ENCODE data around the gene BRI3BP.

Gene BRI3BP

DNA sequence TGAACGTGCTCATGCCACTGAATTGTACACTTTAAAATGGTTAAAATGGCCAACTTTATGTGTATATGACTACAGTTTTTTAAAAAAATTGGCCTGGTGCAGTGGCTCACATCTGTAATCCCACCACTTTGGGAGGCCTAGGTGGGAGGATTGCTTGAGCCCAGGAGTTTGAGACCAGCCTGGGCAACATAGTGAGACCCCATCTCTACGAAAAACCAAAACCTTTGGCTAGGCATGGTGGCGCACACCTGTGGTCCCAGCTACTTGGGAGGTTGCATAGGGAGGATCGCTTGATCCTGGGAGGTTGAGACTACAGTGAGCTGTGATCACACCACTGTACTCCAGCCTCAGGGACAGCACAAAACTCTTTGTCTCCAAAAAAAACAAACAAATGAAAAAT is 5.3 kb downstream of the BRI3BP start:
- no peak overlapping the region for H2BK12ac ChIP-seq (ENCODE audit: low read length)
- H4K91ac ChIP-seq (ENCODE audit: low read depth, low read length): no peak overlapping the region
- no peak overlapping the region for H3K9ac ChIP-seq (ENCODE audit: low read length)
- no peaks in the 10 kb centered on the region for H3K79me1 ChIP-seq (ENCODE audit: low read length)
- H3K23ac ChIP-seq (ENCODE audit: low read length): no peak overlapping the region
- no peaks in the 10 kb centered on the region for H3K27me3 ChIP-seq (ENCODE audit: insufficient read depth, low read length)
- H2BK120ac ChIP-seq (ENCODE audit: insufficient read depth, low read length, poor library complexity): no peak overlapping the region
- no CpG with 5 or more reads among the region's 4 CpGs for WGBS (ENCODE audit: extremely low coverage, insufficient coverage, insufficient read length)
- H3K79me2 ChIP-seq (ENCODE audit: control insufficient read depth, insufficient read depth, low read length, poor library complexity): peaks cover 1% of the 10 kb centered on the region
- H4K12ac ChIP-seq (ENCODE audit: low read depth, low read length): no peak overlapping the region
- DNase-seq: no peak
- no peak overlapping the region for H2AFZ ChIP-seq (ENCODE audit: insufficient read depth, low read length, poor library complexity)
- H3K27ac ChIP-seq (ENCODE audit: low read depth, low read length): no peak overlapping the region
- H3K4me3 ChIP-seq (ENCODE audit: low read depth, low read length): no peak overlapping the region
- H2AK5ac ChIP-seq (ENCODE audit: low read length): no peak overlapping the region
- H3K4me1 ChIP-seq (ENCODE audit: control insufficient read depth in 1 of 2, insufficient read depth in 2 of 2, low read length in 2 of 2): peaks cover 3 to 7% of the 10 kb centered on the region in 2 experiments
- H3K36me3 ChIP-seq (ENCODE audit: control insufficient read depth in 1 of 2, insufficient read depth in 2 of 2, low read length in 2 of 2): no peaks in the 10 kb centered on the region
- H4K8ac ChIP-seq (ENCODE audit: low read depth, low read length): no peak overlapping the region
- H3K18ac ChIP-seq (ENCODE audit: low read length): no peak overlapping the region
- H3K4me2 ChIP-seq (ENCODE audit: low read length): no peak overlapping the region
- no peak overlapping the region for H2BK5ac ChIP-seq (ENCODE audit: low read depth, low read length, poor library complexity)
- H3K9me3 ChIP-seq (ENCODE audit: insufficient read depth, low read depth, low read length): no peaks in the 10 kb centered on the region
- H3K4ac ChIP-seq (ENCODE audit: low read depth, low read length): no peak overlapping the region
- H3K14ac ChIP-seq (ENCODE audit: low read length): no peak overlapping the region

GRCh38 chr12:125001636-125002035 is 8.2 kb downstream of the BRI3BP start:
- Histone ChIP-seq H3K4me3 (ENCODE audit: low read depth, low read length) (no peak overlapping the region), H3K79me1 (ENCODE audit: low read length) (no peaks in the 10 kb centered on the region), H4K12ac (ENCODE audit: low read depth, low read length) (no peak overlapping the region), H4K8ac (ENCODE audit: low read depth, low read length) (no peak overlapping the region), H3K36me3 (ENCODE audit: control insufficient read depth in 1 of 2, insufficient read depth in 2 of 2, low read length in 2 of 2) (no peaks in the 10 kb centered on the region), H2BK120ac (ENCODE audit: insufficient read depth, low read length, poor library complexity) (no peak overlapping the region), H3K14ac (ENCODE audit: low read length) (no peak overlapping the region), H3K27ac (ENCODE audit: low read depth, low read length) (no peak overlapping the region), H4K91ac (ENCODE audit: low read depth, low read length) (no peak overlapping the region), H3K18ac (ENCODE audit: low read length) (no peak overlapping the region), H3K4ac (ENCODE audit: low read depth, low read length) (no peak overlapping the region), H2AK5ac (ENCODE audit: low read length) (no peak overlapping the region), H3K27me3 (ENCODE audit: insufficient read depth, low read length) (no peaks in the 10 kb centered on the region), H3K9me3 (ENCODE audit: insufficient read depth, low read depth, low read length) (no peaks in the 10 kb centered on the region), H3K4me1 (ENCODE audit: control insufficient read depth in 1 of 2, insufficient read depth in 2 of 2, low read length in 2 of 2) (peaks cover 10% of the 10 kb centered on the region in 2 experiments), H3K4me2 (ENCODE audit: low read length) (no peak overlapping the region), H2BK12ac (ENCODE audit: low read length) (no peak overlapping the region), H2BK5ac (ENCODE audit: low read depth, low read length, poor library complexity) (no peak overlapping the region), H3K9ac (ENCODE audit: low read length) (no peak overlapping the region), H3K23ac (ENCODE audit: low read length) (no peak overlapping the region), H3K79me2 (ENCODE audit: control insufficient read depth, insufficient read depth, low read length, poor library complexity) (no peaks in the 10 kb centered on the region), H2AFZ (ENCODE audit: insufficient read depth, low read length, poor library complexity) (no peak overlapping the region)
- WGBS (ENCODE audit: extremely low coverage, insufficient coverage, insufficient read length): no CpG with 5 or more reads among the region's 3 CpGs
- no peak for DNase-seq

DNA sequence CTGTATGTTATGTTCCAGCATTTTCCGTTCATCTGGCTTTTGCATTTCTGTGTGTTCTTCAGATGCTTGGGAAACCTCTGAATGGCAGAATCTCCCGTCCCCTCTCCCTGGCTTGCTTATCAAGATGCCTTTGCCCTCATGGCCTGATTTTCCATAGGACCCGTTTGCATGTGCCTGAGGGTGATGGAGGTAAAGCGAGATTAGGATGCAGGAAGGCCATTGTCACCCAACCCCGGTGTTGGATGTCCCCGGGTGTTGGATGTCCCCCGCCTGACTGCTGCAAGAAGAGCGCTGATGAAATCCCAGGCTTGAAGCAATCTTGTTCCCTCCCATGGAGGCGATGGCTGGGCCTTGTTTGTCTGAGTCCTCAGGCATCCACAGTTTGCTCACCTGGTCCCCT is 9.6 kb downstream of the BRI3BP start:
- Histone ChIP-seq H2AFZ (ENCODE audit: insufficient read depth, low read length, poor library complexity) (no peak overlapping the region), H3K27ac (ENCODE audit: low read depth, low read length) (no peak overlapping the region), H3K23ac (ENCODE audit: low read length) (no peak overlapping the region), H3K4me2 (ENCODE audit: low read length) (no peak overlapping the region), H3K4ac (ENCODE audit: low read depth, low read length) (no peak overlapping the region), H2BK120ac (ENCODE audit: insufficient read depth, low read length, poor library complexity) (no peak overlapping the region), H3K14ac (ENCODE audit: low read length) (no peak overlapping the region), H3K36me3 (ENCODE audit: control insufficient read depth in 1 of 2, insufficient read depth in 2 of 2, low read length in 2 of 2) (peaks cover 0 to 3% of the 10 kb centered on the region in 2 experiments), H3K27me3 (ENCODE audit: insufficient read depth, low read length) (no peaks in the 10 kb centered on the region), H3K9ac (ENCODE audit: low read length) (no peak overlapping the region), H2BK5ac (ENCODE audit: low read depth, low read length, poor library complexity) (no peak overlapping the region), H3K4me3 (ENCODE audit: low read depth, low read length) (no peak overlapping the region), H4K8ac (ENCODE audit: low read depth, low read length) (no peak overlapping the region), H3K18ac (ENCODE audit: low read length) (no peak overlapping the region), H4K12ac (ENCODE audit: low read depth, low read length) (no peak overlapping the region), H4K91ac (ENCODE audit: low read depth, low read length) (no peak overlapping the region), H3K4me1 (ENCODE audit: control insufficient read depth in 1 of 2, insufficient read depth in 2 of 2, low read length in 2 of 2) (peaks cover 10% of the 10 kb centered on the region in 2 experiments), H2BK12ac (ENCODE audit: low read length) (no peak overlapping the region), H3K9me3 (ENCODE audit: insufficient read depth, low read depth, low read length) (peaks cover 2% of the 10 kb centered on the region), H2AK5ac (ENCODE audit: low read length) (no peak overlapping the region), H3K79me2 (ENCODE audit: control insufficient read depth, insufficient read depth, low read length, poor library complexity) (no peaks in the 10 kb centered on the region), H3K79me1 (ENCODE audit: low read length) (no peaks in the 10 kb centered on the region)
- peak; percentile 76 to 89 for DNase-seq
- WGBS (ENCODE audit: extremely low coverage, insufficient coverage, insufficient read length): no CpG with 5 or more reads among the region's 9 CpGs

DNA sequence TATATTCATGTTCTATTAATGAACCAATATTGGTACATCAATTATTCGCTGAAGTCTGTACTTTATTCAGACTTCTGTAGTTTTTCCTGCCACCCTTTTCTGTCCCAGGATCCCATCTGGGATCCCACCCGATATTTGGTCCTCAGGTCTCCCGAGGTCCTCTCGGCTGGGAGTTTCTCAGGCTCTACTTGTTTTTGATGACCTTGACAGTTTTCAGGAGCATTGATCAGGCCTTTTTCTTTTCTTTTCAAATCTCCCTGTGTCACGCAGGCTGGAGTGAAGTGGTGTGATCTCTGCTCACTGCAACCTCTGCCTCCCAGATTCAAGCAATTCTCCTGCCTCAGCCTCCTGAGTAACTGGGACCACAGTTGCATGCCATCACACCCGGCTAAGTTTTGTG is 11.2 kb downstream of the BRI3BP start:
- DNase-seq: no peak
- peaks cover 0 to 3% of the 10 kb centered on the region in 2 experiments for H3K36me3 ChIP-seq (ENCODE audit: control insufficient read depth in 1 of 2, insufficient read depth in 2 of 2, low read length in 2 of 2)
- no peak overlapping the region for H3K27ac ChIP-seq (ENCODE audit: low read depth, low read length)
- H4K91ac ChIP-seq (ENCODE audit: low read depth, low read length): no peak overlapping the region
- H3K79me1 ChIP-seq (ENCODE audit: low read length): no peaks in the 10 kb centered on the region
- no peak overlapping the region for H3K4ac ChIP-seq (ENCODE audit: low read depth, low read length)
- no peak overlapping the region for H3K4me3 ChIP-seq (ENCODE audit: low read depth, low read length)
- peaks cover 10% of the 10 kb centered on the region in 2 experiments for H3K4me1 ChIP-seq (ENCODE audit: control insufficient read depth in 1 of 2, insufficient read depth in 2 of 2, low read length in 2 of 2)
- no peaks in the 10 kb centered on the region for H3K27me3 ChIP-seq (ENCODE audit: insufficient read depth, low read length)
- no peak overlapping the region for H3K18ac ChIP-seq (ENCODE audit: low read length)
- H3K79me2 ChIP-seq (ENCODE audit: control insufficient read depth, insufficient read depth, low read length, poor library complexity): no peaks in the 10 kb centered on the region
- no peak overlapping the region for H4K12ac ChIP-seq (ENCODE audit: low read depth, low read length)
- H2AFZ ChIP-seq (ENCODE audit: insufficient read depth, low read length, poor library complexity): no peak overlapping the region
- H2BK120ac ChIP-seq (ENCODE audit: insufficient read depth, low read length, poor library complexity): no peak overlapping the region
- H3K23ac ChIP-seq (ENCODE audit: low read length): no peak overlapping the region
- H3K9me3 ChIP-seq (ENCODE audit: insufficient read depth, low read depth, low read length): peaks cover 2% of the 10 kb centered on the region
- WGBS (ENCODE audit: extremely low coverage, insufficient coverage, insufficient read length): no CpG with 5 or more reads among the region's 6 CpGs
- H3K9ac ChIP-seq (ENCODE audit: low read length): no peak overlapping the region
- no peak overlapping the region for H3K14ac ChIP-seq (ENCODE audit: low read length)
- H3K4me2 ChIP-seq (ENCODE audit: low read length): no peak overlapping the region
- no peak overlapping the region for H2BK12ac ChIP-seq (ENCODE audit: low read length)
- no peak overlapping the region for H2AK5ac ChIP-seq (ENCODE audit: low read length)
- no peak overlapping the region for H4K8ac ChIP-seq (ENCODE audit: low read depth, low read length)
- H2BK5ac ChIP-seq (ENCODE audit: low read depth, low read length, poor library complexity): no peak overlapping the region

Data from trophoblast cell (in vitro differentiated cells and primary cell).